ENCODE data around the gene SLC10A7. TPM values are rescaled to one million over a fixed set of nuclear protein-coding genes. Genes with fewer than 3 reads are reported as not detected.

Gene SLC10A7
- total and polyA plus RNA-seq, 9 of the 15 experiments (the other 6 are each of a cell fraction or from before 2014, with no cell fraction given) = 6.4 to 22.8 (median 16.1) TPM

DNA sequence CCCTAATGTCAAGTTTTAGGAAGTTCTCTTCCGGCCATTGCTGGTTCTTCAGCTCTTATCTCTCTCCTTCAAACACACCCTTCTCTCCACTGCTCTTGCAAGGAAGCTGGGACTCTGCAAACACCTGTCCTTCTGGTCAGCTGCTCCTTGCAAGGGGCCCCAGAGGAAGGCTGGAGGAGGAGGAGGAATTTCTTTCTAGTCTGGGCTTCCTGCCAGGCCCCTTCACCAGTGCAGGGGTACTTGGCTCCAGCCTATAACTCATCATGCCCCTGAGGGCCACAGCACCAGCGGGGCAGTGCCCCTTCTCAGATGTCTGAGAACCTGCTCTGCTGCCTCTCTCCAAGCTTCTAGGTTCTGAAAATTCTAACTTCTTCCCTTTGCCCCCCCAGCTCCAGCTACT lies 260.7 kb downstream of the SLC10A7 start:
- Histone ChIP-seq H3K27ac (ENCODE audit: extremely low read depth, low read depth, low read length) (no peak overlapping the region), H3K79me2 (ENCODE audit: control insufficient read depth, insufficient read depth, low read length) (no peaks in the 10 kb centered on the region), H3K4me3 (no peak overlapping the region), H3K27me3 (ENCODE audit: control insufficient read depth in 2 of 2, insufficient read depth in 2 of 2, low read length in 2 of 2) (no peaks in the 10 kb centered on the region), H2AFZ (ENCODE audit: low read depth, low read length) (no peak overlapping the region), H3K9ac (ENCODE audit: insufficient read depth in 1 of 2, low read depth in 2 of 2, low read length in 2 of 2) (peak overlapping the region in 1 of 2 experiments; percentile 39; a peak in 1 of 4 replicates), H3K9me1 (ENCODE audit: control insufficient read depth, insufficient read depth, low read length) (no peaks in the 10 kb centered on the region), H3K9me3 (replicated peaks; ENCODE audit: control insufficient read depth, insufficient read depth, low read depth, low read length) (no peaks in the 10 kb centered on the region), H3K4me1 (replicated peaks in 1 of 2; ENCODE audit: control insufficient read depth in 2 of 2, insufficient read depth in 2 of 2, low read length in 2 of 2) (peaks cover 0 to 4% of the 10 kb centered on the region in 2 experiments; a peak in 1 of 5 replicates), H4K20me1 (replicated peaks; ENCODE audit: control insufficient read depth, insufficient read depth, low read length) (no peaks in the 10 kb centered on the region; the same call in 1 of the 2 replicates), H3K36me3 (ENCODE audit: control insufficient read depth, insufficient read depth, low read length) (no peaks in the 10 kb centered on the region; the same call in 2 of the 3 replicates), H3K4me2 (ENCODE audit: insufficient read depth, low read length) (no peak overlapping the region)
- intact Hi-C loops (cut with micrococcal nuclease) (no loop called here), in situ Hi-C loops (cut with MboI) (no loop called here)
- CTCF ChIA-PET (ENCODE audit: low intra/inter-chr PET ratio) = no interaction called here
- FAIRE-seq (no peak), DNase-seq (ENCODE audit: extremely low read depth in 1 of 4, low spot score in 3 of 4) (no peak), ATAC-seq (peak; percentile 44; the same call in 1 of the 3 replicates)
- 46% methylated on average over 2 of the region's 2 CpGs for WGBS (ENCODE audit: insufficient coverage, low coverage, missing lambda C conversion rate)
- BruUV-seq (replicated peaks) = no TSS peak
- POLR2A ChIA-PET = no interaction called here
- TF ChIP-seq, protein P1, sequence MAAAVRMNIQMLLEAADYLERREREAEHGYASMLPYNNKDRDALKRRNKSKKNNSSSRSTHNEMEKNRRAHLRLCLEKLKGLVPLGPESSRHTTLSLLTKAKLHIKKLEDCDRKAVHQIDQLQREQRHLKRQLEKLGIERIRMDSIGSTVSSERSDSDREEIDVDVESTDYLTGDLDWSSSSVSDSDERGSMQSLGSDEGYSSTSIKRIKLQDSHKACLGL (CRISPR knock-in tag; IDR thresholded peaks at IDR 0.05; ENCODE audit: borderline replicate concordance, poor library complexity, severe bottlenecking) = no peak
- no peak for TF ChIP-seq GTF2F1 (IDR thresholded peaks at IDR 0.05; ENCODE audit: low read depth, low read length)
- TF ChIP-seq ERF (CRISPR knock-in tag; IDR thresholded peaks at IDR 0.05) = no peak
- TF ChIP-seq, protein P2, sequence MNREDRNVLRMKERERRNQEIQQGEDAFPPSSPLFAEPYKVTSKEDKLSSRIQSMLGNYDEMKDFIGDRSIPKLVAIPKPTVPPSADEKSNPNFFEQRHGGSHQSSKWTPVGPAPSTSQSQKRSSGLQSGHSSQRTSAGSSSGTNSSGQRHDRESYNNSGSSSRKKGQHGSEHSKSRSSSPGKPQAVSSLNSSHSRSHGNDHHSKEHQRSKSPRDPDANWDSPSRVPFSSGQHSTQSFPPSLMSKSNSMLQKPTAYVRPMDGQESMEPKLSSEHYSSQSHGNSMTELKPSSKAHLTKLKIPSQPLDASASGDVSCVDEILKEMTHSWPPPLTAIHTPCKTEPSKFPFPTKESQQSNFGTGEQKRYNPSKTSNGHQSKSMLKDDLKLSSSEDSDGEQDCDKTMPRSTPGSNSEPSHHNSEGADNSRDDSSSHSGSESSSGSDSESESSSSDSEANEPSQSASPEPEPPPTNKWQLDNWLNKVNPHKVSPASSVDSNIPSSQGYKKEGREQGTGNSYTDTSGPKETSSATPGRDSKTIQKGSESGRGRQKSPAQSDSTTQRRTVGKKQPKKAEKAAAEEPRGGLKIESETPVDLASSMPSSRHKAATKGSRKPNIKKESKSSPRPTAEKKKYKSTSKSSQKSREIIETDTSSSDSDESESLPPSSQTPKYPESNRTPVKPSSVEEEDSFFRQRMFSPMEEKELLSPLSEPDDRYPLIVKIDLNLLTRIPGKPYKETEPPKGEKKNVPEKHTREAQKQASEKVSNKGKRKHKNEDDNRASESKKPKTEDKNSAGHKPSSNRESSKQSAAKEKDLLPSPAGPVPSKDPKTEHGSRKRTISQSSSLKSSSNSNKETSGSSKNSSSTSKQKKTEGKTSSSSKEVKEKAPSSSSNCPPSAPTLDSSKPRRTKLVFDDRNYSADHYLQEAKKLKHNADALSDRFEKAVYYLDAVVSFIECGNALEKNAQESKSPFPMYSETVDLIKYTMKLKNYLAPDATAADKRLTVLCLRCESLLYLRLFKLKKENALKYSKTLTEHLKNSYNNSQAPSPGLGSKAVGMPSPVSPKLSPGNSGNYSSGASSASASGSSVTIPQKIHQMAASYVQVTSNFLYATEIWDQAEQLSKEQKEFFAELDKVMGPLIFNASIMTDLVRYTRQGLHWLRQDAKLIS (CRISPR knock-in tag; IDR thresholded peaks at IDR 0.05) = no peak
- no peak for TF ChIP-seq RNF2 (IDR thresholded peaks at IDR 0.05)
- no peak for TF ChIP-seq GATA2 (CRISPR knock-in tag; IDR thresholded peaks at IDR 0.05)
- TF ChIP-seq, protein P3, sequence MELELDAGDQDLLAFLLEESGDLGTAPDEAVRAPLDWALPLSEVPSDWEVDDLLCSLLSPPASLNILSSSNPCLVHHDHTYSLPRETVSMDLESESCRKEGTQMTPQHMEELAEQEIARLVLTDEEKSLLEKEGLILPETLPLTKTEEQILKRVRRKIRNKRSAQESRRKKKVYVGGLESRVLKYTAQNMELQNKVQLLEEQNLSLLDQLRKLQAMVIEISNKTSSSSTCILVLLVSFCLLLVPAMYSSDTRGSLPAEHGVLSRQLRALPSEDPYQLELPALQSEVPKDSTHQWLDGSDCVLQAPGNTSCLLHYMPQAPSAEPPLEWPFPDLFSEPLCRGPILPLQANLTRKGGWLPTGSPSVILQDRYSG (tag; conservative IDR thresholded peaks at IDR 0.05; ENCODE audit: low read depth) = no peak
- TF ChIP-seq WHSC1 (IDR thresholded peaks at IDR 0.05; ENCODE audit: low read length) = no peak
- no peak for TF ChIP-seq ZNF584 (CRISPR knock-in tag; IDR thresholded peaks at IDR 0.05; ENCODE audit: low read depth)
- no peak for TF ChIP-seq FOXK1 (CRISPR knock-in tag; IDR thresholded peaks at IDR 0.05; ENCODE audit: borderline replicate concordance)
- TF ChIP-seq, protein P4, sequence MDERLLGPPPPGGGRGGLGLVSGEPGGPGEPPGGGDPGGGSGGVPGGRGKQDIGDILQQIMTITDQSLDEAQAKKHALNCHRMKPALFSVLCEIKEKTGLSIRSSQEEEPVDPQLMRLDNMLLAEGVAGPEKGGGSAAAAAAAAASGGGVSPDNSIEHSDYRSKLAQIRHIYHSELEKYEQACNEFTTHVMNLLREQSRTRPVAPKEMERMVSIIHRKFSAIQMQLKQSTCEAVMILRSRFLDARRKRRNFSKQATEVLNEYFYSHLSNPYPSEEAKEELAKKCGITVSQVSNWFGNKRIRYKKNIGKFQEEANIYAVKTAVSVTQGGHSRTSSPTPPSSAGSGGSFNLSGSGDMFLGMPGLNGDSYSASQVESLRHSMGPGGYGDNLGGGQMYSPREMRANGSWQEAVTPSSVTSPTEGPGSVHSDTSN (CRISPR knock-in tag; IDR thresholded peaks at IDR 0.05; ENCODE audit: low read depth) = no peak
- TF ChIP-seq, protein P4 (tag; conservative IDR thresholded peaks at IDR 0.05; ENCODE audit: low read depth) = no peak
- TF ChIP-seq CHCHD3 (CRISPR knock-in tag; IDR thresholded peaks at IDR 0.05) = no peak
- no peak for TF ChIP-seq DMBX1 (CRISPR knock-in tag; IDR thresholded peaks at IDR 0.05; ENCODE audit: borderline replicate concordance)

Measured in K562 (cell line).